Measurements from ENCODE around the gene LRIT1.
"Not testable (repeated sequence)": the region's sequence is repeated elsewhere in the genome, so short reads cannot be mapped to it uniquely, and the experiment has no call there.

LRIT1 gene, protein sequence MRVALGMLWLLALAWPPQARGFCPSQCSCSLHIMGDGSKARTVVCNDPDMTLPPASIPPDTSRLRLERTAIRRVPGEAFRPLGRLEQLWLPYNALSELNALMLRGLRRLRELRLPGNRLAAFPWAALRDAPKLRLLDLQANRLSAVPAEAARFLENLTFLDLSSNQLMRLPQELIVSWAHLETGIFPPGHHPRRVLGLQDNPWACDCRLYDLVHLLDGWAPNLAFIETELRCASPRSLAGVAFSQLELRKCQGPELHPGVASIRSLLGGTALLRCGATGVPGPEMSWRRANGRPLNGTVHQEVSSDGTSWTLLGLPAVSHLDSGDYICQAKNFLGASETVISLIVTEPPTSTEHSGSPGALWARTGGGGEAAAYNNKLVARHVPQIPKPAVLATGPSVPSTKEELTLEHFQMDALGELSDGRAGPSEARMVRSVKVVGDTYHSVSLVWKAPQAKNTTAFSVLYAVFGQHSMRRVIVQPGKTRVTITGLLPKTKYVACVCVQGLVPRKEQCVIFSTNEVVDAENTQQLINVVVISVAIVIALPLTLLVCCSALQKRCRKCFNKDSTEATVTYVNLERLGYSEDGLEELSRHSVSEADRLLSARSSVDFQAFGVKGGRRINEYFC

DNA sequence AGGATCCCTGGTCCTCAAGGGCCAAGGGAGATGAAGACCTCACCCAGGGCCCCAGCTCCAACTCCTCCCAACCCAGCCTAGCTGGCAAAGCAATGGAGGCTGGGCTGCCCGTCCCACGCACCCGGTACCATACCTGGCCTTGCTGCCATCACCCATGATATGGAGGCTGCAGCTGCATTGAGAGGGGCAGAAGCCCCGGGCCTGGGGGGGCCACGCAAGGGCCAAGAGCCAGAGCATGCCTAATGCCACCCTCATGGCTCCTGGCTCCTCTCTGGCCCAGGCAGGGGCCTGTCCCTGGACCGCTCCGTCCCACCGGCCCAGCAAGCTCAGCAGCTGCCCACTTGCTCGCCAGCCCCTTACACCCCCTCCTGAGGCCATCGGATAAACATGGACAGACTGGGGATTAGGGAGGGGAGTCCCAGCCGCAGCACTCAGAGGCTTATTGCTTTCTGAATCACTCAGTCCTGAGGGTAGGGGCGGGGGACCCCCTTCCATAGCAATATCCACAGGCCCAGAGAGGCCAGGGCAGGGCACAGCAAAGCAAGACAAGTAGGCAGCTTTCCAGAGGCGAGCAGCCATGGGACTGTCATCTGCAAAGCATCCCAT is at the start of gene LRIT1:
Gene LRIT1 (minus strand): TSS at position 362 of the 606 bp plus-strand sequence. CDS start 107 bp downstream, at position 255.
- DNase-seq: no peak

DNA sequence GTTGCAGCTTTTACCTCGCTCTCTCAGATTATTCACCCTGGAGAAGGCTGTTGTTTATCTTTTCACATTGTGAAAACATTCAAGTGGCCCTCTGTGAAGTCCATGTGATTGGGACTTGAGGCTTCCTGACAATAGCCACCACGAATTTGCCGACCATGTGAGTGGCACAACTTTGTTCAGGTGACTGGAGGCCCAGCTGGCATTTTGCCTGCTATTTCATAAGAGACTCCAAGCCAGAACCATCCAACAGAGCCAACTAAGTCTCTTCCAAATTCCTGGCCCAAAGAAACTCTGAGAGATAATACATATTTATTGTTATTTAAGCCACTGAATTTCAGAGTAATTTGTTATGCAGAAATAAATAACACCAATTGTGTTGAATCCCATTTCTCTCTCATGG is 48.9 kb upstream of the LRIT1 start:
- DNase-seq: no peak

DNA sequence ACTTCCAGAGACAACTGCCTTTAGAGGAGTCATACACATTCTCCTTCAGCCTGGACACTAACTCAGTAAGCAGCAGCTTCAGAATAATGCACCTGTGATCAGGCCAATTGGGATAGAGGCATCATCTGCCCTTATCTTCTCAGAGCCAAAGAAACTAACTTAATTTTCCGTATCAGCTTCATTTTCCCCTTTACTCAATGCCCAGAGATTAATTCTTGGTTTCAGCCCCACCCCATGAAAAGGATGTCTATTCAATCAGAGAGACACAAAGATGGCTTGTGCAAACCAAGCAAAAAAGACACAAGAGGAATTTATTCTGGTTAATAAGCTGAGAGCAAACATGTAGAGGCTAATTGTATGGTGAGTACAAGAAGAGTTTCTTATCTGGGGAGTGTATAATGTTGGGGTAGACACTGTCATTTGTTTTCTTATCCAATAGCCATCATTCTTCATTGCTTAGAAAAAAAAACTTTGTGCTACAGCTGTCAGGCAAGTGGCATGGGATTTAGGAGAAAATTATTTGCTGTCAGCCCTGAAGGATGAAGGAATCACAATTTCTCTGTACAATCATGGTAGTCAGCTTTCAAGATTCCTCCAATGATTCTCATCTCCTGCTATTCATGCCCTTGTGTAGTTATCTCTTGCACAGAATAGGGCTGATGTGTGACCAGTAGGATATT is 48.3 kb upstream of the LRIT1 start:
- no peak for DNase-seq

DNA sequence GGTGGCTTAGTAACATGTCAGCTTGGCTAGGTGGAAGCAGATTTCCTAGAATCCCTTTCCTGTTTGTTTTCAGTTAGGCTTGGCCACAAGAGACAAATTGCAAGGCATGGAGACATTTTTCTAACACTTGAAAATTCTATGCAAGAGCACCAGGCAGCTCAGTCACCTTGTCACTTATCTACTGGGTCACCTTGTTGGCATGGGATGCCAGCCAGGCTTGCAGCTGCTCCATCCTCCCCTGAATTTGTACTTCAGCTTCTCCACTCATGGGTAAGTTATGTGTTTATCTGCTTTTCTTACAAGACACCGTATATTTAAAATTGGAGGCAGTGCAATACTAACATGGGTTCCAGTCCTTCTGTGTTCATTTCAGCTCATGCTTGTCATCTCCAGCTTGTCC is 46.8 kb upstream of the LRIT1 start:
- DNase-seq: no peak

DNA sequence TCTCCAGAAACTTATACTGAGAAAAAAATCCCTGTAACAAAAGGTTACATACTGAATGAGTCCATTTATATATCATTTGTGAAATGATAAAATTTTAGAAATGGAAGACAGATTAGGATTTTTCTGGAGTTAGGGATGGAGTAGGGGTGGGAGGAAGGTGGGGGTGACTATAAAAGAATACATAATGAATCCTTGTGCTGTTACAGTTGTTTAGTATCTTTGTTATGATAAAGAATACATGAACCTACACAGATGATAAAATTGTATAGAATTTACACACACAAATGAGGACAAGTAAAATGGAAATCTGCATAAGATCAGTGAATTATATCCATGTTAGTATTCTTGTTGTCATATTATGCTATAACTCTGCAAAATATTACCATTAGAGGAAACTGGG is 45.3 kb upstream of the LRIT1 start:
- DNase-seq: no peak

DNA sequence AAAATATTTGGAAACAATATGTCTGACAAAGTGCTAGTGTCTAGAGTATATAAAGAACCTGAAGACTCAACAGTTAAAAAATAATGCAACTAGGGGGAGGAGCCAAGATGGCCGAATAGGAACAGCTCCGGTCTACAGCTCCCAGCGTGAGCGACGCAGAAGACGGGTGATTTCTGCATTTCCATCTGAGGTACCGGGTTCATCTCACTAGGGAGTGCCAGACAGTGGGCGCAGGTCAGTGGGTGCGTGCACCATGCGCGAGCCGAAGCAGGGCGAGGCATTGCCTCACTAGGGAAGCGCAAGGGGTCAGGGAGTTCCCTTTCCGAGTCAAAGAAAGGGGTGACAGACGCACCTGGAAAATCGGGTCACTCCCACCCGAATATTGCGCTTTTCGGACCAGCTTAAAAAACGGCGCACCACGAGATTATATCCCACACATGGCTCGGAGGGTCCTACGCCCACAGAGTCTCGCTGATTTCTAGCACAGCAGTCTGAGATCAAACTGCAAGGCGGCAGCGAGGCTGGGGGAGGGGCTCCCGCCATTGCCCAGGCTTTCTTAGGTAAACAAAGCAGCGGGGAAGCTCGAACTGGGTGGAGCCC is 38.6 kb upstream of the LRIT1 start:
- DNase-seq: not testable (repeated sequence)

DNA sequence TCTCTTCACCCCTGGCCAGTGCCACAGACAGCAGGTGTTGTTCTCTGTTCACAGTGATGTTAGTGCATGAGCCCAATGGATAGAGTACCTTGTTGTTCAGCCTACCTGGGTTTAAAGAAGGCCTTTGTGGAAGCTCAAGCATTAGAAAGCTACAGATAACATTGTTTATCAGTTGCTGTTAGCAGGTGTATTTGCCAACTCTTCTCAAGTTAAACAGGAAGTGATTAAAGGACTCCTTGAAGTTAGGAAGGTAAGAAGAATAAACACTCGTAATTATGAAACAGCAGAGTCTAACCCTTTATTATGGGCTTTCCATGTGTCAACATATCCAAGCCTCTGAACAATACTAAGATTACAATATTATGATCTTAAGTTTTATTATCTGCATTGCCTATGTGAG is 29.4 kb upstream of the LRIT1 start:
- DNase-seq: no peak

DNA sequence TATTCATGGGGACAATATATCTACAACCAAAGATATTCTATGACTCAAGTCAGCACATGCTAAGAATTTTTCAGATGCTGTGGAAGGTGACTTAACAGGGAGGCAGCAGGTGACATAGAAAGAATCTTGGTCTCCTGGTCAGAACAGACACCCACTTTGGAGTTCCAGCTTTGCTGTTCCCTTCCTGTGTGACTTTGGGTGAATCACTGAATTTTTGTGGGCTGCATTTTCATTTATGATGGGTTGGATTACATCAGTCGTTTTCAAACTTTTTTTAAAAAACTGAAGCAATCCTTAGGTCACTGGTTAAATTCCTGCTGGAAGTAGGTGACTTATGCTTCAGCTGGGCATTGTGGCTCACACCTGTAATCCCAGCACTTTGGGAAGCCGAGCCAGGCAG is 28.4 kb upstream of the LRIT1 start:
- DNase-seq: no peak

DNA sequence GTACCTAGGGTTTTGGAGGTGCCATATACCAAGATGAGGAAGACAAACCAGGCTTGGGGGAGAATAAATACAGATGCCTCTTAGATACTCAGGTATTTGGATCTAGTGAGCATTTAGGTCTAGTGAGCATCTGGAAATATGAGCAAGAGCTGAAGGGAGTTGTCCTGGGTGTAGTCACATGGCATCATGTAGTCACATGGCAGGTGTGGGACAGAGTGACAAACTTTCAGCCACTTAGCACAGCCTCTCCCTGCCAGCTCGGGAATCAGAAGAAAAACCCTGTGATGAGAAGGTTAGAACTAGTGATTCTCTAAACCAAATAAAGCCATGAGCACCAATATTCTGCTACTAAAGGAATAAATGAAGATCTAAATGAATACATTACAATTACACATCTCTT is 27.8 kb upstream of the LRIT1 start:
- DNase-seq: no peak

DNA sequence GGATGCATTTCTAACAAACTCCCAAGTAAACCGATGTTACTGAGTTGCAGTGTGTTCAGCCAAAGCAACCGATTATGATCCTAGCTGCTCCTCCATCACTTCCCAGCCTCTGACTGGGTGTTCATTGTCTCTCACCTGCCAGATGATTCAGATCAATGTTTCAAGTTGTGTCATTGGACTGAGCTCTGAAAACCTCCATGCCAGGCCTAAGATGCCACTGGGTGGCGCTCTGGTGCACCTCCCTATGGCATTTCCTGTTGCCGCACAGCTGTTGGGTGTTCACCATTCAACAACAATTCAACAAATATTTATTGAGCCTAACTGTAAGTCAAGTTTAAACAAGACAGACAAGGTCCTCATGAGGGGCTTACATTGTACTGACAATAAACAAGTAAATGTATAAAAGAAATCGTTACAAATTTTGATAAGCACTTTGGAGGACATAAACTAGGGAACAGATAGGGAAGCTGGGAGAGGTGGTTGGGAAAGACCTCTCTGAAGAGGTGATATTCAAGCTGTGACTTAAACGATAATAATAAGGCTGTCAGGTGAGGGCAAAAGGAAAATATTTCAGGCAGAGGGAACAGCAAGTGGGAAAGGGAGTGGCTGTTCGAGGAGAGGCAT is 26.3 kb upstream of the LRIT1 start:
- no peak for DNase-seq

DNA sequence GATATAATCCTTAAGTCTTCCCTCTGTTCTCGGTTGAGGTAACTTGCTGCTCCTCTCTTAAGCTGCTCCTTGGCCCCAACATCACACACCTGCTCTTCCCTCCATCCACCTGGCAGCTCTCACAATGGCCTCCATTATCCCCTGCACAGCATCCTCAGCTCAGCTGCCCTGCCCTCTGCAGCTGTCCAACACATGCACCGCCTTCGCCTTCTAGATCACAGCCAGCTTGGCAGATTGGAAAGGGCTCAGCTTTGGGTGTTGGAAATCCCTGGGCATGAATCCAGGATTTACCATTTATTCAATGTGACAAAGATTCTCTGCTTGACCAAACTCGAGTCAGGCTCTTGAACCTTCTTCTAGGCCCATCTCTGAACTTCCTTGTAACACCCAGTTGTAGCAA is 24.1 kb upstream of the LRIT1 start:
- DNase-seq: no peak

DNA sequence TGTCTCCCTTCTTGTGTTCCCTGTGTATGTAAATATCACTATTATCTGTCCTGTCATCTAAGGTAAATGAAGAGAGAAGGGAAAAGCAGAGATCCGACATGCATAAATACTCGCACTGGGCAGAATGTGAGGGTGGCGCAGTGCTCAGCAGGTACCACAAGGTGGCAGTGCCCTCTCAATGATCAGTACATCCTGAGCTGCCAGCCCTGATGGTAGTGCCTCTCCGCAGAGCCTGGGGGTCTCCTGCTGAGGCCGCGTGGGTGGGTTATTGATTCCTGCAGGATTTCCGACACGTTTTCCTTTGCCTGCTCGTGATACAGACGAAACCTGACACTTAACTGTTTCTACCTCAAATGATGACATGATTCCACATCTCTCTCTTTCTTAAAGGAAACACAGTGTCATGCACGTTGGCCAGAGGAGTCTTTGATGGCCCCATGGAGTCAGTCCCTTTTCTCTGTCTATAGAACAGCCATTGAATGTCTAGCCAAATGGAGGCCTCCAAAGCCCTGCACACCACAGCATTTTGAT is 23.3 kb upstream of the LRIT1 start:
- no peak for DNase-seq

DNA sequence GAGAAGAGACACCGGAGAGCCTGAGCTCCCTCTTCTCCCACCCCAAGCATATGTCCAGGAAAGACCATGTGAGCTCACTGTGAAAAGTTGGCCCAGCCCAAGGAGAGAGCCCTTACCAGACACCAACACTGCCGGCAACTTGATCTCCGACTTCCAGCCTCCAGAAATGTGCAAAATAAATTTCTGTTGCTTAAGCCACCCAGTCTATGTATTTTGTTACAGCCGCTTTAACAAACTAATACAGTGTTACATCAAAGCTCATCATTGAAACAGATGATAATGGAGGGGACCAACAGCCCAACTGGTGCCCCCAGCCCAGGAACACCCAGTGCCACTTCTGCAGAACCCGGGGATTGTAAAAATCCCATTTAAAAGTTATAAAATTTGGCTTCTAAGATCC is 22.4 kb upstream of the LRIT1 start:
- no peak for DNase-seq

DNA sequence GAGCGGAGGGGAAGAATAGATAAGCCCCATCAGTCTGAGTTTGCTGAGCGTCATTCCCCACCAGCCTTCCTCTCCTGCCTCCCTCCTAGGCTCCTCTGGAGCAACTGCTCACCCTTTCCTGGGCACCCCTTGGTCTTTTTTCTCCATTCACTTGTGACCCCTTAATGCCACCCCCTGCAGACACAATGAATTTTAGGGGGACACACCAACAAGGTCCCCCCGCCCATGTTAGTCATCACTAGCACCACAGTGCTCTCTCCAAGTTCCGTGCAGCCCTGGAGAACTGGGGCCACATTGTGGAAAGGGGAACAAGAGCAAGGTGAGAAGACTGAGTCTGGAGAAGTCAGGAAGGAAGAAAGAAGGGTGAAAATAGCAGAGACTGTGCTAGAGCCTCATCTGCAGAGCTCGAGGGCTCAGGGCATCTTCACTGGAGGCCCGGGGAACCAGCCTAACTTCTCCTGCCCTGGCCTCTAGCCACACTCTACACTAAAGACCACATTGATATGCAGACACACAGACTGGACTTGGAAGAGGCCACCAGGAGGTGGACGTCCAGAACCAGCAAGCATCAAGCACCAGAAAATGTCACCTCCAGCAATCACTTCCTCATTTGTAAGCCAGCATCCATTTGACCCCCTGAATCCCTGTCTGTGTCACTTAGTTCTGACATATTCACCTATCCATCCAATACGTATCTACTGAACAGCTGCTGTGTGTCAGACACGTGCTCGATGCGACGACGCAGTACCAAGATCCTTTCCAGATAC is 21.0 kb upstream of the LRIT1 start:
- no peak for DNase-seq

DNA sequence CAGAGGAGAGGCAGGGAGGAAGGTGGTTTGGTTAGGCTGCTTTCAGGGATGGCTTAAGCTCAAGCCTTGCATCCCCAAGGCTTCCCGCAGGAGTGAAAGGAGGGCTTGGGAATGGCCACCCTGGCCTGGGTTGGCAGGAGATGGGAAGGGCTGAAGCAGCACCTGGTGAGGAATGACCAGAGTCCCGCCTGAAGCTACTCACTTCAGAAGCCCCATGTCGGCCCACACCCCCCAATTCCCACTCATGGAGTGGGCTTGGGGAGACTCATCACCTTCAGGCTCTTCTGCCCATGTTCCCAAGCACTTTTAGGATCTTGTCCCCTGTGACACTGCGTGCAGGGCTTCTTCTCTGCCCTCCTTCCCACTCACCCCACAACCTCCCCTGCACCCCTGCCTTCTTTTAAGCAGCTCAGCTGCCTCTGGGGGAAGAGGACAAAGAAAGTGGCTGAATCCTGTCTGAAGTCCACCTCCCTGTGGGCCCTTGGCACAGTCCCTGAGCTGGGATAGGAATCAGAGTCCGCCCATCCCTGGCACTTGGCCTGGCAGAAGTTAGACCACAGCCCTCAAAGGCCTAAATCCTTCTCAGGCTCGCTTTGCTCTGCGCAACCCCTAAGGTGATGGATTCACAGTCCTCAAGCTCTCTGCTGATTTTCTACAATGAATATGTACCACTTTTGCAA is 20.0 kb upstream of the LRIT1 start:
- no peak for DNase-seq

DNA sequence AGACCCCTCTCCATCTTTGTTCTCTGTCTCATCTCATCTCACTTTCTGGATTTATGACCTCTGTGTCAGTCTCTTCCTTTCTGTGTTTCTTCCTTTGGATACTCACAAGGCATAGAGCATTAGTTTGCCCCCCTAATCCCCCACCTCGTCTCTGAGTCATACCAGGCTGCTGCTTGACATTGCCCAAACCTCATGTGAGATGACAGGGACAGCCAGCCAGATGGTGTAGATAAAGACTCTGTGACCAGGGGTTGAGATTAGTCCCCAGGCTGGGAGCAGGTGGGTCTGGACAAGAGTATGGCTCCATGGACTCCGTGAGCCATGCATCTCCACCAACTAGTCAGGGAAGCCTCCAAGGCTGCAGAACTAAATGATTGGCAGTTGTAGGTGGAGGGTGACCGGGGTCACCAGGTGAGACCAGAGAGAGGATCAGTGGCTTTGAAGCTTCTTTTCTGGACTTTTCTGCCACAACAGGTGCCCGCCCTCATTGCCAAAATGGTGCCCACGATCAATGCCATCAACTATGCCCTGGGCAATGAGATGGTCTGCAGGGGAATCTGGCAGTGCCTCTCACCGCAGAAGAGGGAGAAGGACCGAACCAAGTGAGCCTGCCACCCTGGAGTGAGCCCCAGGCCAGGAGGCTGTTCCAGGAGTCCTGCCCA is 16.8 kb upstream of the LRIT1 start:
- DNase-seq: no peak

DNA sequence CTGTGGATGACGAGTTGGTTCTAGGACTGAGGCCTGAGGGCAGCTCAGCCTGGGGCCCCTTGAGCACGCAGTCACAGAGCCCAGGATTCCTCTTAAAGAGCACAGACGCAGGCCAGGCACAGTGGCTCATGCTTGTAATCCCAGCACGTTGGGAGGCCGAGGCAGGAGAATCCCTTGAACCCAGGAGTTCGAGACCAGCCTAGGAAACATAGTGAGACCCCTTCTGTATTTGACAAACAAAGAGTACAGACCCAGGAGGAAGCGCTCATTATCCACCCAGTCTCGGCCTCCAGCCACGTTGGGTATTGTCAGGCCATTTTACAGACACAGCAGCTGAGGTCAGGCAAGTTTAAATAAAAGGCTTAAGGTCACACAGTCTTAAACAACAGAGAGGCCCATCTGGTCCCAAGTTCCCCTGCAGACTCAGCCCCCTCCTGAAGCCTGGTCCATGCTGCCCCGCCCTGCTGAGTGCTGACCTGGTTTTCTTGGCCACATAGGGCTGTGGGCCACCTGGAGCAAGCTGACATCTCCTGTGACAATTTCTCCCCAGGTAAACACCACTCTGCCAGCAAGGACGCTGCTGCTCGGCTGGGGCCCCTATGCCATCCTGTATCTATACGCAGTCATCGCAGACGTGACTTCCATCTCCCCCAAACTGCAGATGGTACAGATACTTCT is 16.1 kb upstream of the LRIT1 start:
- no peak for DNase-seq

DNA sequence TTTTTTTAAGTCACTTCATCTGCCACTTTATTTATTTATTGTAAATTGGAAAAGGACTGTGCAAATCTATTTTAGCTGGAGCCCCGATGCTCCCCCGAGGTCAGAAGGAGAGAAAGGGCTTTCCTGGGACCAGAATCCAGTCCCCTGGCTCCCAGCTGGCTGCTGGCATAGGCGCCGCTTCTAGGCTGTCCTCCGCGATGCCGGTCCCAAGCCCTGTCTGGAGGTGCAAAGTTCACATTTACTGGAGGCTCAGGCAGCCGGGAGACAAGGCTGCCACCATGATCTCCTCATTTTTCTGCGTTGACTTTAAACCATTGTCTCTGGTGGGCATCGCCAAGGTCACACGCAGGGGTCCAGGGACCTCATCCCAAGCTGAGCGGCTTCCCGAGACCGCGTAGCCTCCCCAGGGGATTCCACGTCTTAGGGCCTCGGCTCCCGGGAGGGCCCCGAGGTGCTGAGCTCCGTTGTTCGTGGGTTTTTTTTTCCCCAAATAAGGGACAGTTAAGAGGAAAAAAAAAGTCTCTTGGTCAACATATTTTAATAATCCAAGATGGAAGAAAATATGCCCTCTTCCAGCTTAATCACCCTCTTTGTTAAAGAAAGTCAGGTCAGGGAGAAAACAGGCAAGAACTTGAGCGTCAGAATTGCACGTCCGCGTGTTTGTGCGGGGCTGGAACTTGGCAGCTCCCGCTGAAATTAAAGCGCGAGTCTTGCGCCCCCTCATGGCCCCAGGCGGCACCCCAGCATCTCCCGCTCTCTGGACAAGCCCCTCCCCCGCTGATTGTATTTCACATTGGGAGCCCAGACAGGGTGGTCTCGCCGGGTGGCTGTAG is 15.4 kb upstream of the LRIT1 start:
- no peak for DNase-seq
